HG03558 (cell line): ENCODE results near the gene TUBA3C.

Source experiments
- ATAC-seq: cut with Tn5 transposase; IDR thresholded peaks from one replicate; pipeline ENCODE4 v1.9.1; 2021; ENCODE audit warnings: moderate number of reproducible peaks; ENCODE audit not compliant: unreplicated experiment; ENCODE audit errors: extremely low read depth

The TUBA3C gene

DNA sequence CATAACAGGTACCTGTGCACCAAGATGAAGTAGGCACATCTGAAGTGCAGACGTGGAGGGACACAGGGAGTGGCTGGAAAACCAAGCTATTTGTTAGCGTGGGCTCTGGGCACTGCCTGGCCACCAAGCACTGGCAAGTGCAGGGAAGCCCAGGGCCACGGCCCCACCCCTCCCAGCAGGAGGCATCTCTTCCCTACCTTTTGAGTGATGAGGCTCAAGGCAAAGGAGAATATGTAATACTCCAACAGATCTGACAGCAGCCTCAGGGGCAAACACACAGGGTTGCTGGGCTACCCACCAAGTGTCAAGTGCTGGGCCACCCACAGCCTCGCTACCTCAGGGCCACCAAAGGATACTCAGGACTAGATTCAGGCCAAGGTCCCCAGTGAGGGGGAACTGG lies 11.6 kb downstream of the TUBA3C start:
- no peak for ATAC-seq

DNA sequence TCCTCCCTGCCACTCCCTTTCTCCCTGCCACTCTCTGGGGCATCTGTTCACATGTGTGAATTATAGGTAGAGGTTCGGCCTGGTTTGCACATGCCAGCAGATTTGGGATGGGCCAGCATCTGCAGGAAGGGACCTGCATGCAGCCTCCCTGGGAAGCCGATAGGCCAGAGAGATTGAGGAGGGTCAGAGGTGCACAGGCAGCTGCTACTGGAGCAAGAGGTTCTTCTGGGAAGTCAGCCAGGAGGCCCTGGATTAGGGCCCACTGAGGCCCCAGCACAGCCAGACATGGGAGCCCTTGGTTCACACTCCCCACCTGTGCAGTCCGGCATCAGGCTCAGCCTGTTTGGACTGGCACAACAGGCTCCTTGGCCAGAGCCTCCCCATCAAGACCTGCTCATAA lies 12.1 kb downstream of the TUBA3C start:
- no peak for ATAC-seq

DNA sequence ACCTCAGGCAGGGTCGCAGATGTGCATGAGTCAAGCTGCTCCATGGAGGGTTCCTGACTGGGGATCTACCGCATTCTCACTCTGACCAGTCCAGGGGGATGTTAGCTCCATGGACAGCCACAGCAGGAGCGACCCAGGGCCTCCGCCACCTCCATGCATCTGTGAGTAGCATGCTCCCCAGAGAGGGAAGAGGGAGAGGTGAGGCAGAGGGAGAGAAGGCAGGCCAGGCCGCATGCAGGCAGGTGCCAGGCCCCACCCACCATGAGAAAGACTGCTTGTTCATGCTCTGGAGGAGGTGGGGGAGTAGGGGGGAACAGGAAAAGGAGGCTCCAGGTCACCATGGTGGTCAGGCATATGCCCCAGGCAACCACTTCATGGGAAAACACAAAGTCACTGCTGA lies 20.3 kb downstream of the TUBA3C start:
- no peak for ATAC-seq

DNA sequence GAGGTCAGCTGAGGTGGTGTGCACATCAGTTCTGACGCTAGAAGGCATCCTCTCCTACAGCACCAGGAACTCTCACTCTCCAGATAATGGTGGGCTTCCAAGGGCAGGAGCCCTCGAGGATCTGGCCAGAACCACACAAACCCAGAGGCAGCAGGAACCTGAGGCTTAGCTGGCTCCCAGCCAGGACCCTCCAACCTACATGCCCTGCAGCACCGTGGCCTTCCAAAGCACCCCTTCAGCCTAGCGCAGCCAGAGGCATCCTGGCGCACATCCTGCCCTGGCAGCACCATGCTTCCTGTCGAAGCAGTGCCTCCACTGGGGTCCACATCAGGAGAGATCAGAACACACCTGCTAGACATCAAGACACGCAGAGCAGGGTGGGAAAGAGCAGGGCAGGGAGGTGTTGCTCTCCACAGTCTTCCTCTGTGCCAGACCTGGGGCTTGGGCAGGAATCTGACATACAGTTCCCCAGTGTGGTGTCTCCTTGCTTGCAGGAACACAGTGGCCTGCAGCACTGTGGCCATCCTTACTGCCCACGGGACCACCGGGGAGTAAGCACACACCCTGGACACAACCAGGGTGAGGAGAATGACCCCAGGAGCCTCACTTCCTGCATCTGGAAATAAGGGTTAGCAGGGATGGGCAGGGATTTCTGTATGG lies 21.7 kb downstream of the TUBA3C start:
- no peak for ATAC-seq

DNA sequence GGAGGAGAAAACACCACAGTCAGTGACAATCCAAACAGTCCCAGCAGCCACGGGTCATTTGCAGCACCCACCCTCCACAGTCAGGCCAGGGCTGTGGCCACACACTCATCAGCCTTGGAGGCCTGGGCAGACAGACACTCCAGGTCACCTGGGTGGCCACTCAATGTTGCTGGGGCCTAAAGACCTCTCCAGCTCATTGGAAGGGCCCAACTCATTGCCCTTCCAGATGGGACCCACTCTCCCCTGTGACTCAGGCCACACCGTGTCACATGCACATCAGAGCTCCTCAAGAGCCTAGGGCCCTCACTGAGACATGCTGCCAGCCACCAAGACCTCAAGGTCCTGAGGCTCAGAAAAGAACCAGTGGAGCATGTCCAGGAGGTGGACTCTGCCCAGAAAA lies 22.4 kb downstream of the TUBA3C start:
- no peak for ATAC-seq

DNA sequence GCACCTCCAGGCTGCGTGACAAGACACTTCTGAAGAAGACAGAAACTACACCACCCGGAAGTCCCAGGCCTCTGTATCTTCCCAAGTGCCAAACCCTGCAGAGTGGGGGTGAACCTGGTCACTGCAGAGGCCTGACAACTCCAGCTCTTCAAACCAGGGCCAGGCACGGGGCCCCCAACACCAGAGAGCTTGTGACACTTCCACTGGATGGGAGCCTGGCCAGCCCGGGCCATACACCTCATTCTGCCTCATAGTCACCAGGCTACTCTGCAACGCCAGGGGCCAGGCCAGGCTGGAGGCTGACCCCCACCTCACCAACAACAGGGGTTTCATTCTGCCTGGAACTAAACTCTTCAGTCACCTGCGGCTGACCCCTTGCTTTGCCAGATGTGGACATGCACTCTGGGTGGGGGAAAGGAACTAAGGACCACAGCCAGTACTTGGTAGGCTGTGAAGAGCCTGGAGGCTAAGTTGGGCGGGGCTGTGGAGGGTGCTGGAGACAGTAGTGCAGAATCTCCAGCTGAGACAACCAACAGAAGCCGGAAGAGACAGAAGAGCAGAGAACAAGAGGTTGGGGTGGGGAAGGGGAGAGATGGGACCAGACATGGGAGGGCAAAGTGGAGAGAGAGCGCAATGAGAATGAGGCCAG lies 23.0 kb downstream of the TUBA3C start:
- ATAC-seq, result no peak

DNA sequence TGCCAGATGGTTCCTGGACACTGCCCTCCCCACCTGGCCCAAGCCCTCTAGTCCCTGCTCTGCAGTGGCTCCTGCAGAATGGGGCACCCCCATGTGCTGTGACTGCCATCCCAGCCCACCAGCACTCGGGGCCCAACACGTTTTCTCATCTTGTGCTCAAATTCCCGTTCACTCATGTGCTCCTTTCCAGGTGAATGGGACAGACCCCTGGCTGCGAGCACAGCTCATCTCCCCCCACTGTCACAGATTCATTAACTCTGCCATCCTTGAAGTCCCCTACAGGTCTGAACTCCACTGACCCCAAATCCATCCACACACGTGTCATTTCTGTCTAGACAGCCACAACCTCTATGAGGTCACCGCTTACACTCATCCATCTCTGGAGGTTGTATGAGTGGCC lies 23.6 kb downstream of the TUBA3C start:
- no peak for ATAC-seq

DNA sequence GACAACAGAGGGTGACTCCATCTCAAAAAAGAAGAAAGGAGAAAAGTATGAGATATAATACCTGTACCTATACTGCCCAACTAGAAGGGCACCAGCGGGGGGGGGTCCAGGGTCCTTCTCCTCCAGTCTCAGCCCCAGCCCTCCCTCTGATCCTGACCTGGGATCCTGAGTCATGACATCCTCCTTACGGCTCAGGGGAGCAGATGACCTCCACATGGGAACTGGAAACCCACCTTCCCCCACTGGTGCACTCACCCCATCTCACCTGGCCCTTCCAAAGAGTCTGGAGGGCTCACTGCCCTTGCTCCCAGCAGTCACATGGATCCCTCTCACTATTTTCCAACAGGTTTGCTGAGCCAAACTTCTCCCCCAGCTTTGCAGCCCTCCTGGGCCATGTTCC lies 24.2 kb downstream of the TUBA3C start:
- ATAC-seq, result no peak

DNA sequence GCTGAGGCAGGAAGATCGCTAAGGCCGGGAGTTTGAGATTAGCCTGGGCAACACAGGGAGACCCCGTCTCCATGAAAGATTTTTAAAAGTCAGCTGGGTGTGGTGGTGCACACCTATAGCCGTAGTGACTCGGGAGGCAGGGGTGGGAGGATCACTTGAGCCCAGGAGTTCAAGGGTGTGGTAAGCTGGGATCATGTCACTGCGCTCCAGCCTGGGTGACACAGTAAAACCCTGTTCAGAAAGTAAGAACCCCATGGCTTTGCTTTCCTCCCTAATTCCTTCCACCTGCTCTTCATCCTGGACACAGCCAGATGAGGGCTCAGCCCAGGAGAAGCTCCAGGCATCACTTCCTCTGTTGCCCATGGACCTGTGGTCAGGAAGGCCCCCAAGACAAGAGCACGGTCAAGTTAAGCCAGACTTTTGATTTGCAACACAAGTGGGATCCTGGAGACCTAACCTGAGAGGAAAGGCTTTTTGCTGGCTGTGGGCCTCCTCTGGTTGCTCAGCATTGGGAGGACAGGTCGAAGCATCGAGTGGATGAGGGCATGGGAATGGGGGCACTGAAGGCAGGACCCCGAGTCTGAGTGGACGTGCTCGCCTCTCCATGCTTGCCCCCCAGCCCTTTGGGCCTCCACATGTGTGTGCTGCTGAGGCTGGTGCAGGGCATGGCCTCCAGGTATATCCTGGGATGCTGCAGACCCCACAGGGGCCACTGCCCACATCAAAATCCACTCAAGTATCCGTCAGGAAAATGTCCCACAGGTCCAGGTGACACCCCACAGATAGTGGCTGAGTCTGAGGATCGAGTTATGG lies 25.4 kb downstream of the TUBA3C start:
- no peak for ATAC-seq

DNA sequence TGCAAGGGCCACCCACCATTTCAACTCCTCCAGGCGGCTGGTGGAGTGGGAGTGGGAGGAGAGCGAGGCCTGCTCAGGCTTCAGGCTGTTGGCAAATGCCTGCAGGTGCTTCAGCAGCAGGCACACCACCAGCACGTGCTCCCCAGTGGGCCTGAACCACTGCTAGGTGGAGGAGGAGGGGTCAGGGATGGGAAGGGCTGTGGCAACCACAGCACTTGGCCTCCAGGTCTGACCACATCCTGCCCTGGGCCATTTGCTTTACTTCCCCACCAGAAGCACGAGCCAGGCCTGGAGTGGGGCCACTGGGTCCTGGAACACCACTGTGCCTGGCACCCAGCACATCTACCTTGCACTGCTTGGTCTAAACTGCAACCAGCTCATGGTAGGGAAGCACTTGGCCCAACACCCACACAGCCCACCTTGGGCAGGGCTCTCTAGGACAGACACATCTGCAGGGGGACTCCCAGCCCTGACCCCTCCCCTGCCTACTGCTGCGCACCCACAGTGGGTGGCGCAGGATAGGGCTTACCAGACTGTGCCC lies 26.2 kb downstream of the TUBA3C start:
- no peak for ATAC-seq

DNA sequence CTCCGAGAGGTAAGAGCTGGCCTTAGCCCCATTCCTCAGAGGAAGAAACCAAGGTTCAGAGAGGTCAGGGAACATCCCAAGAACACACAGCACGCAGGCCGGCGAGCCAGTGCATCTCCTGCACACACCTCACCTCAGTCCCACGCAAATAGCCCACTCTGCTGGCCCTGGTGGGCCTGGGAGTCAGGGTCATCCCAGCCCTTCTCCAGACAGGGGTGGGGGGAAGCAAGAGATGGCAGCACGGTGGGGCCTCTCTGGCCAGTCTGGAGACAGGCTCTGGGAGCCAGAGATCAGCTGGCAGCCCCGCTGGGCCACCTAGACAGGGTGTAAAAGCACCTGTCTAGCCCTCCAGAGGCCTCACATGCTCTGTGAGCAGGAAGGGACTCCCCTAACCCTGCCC lies 26.8 kb downstream of the TUBA3C start:
- ATAC-seq, result no peak

DNA sequence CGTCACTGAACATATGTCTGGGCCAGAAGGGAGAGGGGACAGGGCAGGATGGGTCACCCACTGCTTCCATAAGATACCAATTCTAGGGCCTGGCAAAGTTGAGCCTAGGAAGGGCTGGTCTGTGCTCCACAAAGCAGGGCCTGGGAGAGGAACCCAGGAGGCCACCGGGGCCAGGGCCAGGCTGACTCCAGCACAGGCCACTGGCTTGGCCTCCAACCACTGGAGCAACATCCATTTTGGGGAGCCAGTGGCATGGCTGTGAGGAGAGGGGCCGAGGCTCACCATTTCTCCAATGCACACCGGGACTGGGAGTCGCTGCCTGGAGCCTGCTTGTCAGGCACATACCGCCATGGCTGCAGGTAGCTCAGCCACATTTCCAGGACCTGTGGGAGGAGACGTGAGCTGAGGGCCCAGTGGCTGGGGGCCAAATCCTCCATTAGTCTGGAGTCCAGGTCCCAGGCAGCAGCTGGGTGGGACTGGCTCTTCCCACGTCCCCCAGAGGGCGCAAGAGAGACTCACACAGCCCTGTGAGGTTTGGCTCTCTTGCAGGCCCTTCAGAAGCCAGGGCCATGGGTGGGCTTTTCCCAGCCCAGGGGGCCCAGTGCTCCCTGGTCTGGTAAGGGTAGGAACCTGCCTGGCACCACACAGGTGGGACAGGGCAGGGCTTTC lies 27.7 kb downstream of the TUBA3C start:
- no peak for ATAC-seq

DNA sequence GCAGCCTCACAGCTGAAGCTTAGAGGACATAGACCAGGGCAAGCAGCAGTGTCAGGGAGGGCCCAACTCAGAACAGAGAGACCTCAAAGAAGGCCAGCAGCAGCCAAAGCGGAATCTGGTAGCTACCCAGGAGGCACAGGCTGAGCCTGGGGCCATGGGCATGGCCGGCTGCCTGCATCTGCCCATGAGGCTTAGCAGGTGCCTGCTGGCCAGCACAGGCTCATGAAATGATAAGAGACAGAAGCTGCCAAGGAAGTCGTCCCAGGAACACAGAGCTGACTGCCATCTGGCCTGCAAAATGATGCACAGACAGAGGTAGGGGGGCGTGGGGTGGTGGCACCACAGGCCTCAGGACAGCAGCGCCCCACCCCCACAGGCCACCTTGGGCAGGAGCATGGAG lies 29.2 kb downstream of the TUBA3C start:
- ATAC-seq, result no peak

DNA sequence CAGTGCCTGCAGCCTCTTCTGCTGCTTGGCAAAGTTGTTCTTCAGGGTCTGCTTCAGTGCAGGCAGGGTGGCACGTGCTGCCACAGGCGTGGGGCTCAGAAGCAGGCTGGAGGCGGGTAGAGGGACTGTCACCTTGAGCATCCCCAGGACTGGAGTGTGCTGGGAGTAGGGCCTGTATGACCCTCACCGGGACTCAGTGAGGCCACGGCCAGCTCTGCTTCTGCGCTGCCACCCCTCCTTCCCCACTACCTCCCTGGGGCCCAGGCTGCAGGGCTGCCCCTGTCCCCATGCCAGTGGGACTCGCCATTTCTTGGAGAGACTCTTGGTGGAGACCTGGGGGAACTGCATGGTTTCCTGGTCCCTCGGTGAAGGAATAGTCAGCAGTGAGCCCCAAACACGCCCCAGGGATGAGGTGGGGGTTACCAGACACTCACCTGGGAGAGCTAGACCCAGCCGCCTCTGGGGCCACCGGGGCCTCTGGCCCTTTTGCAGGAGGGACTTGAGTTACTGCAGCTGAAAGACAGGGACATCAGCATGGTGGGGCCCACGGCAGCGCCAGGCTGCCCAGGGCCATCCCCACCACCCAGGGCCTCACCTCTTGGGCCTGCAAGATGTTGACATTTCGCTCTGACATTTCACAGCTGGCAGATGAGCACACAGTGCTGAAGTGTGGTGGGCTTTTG lies 29.9 kb downstream of the TUBA3C start:
- ATAC-seq, result no peak

DNA sequence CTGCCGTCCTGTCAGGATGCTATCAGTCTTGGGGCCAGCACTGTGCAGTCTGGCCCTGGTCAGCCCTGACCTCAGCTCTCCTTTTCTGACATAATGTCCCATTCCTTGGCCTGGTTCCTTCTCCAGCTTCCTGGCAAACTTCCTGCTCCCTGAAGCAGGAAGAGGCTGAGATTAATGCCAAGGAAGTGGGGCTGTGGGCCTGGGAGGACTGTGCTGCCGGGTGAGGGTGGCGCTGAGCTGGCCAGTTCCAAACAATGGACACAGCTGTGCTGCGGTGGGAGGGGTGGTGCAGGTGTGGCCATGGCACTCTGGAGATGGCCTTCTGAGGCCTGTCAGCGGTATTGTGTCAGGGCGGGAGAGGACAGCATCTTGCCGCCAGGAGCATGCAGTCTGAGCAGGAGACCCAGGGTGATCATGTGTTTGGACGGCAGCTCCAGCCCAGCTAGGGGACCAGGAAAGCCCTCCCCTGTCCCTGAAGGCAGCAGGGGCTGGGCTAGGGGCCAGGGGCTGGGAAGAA lies 30.9 kb downstream of the TUBA3C start:
- ATAC-seq, result no peak

DNA sequence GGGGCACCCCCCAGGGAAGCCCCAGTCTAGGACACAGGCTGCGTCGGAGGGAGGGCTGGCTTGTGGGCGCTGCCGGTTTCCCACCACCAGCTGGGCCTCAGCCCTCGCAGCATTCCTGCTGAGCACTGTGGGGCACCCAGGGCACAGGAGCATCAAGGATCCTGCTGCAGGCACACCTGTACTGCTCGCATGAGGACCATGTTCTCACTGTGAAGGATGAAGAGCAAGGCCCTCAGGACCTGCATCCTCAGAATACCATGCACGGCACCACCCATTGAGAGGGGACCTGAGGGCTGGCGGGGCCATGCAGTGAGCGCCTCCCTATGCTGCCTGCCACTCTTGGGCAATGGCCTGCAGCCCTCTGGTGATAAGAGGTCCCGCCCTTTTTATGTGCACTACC lies 31.4 kb downstream of the TUBA3C start:
- ATAC-seq, result no peak

DNA sequence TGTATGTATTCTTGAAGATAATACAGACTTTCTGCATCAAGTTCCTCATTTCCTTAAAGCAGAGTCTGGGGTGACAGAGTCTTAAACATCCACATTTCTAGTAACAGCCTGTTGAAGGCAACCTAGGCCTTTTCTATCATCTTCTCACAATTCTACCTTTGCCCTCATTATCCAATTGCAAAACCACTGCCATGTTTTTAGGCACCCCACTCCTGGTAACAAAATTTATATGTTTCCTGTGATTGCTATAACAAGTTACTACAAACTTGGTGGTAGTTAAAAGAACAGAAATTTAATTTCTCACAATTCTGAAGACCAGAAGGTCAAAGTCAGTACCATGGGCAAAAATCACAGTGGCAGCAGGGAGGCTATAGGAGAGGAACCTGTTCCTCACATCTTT lies 33.1 kb downstream of the TUBA3C start:
- no peak for ATAC-seq
